Measurements from ENCODE around the gene GPR160.
A peak's percentile ranks its signal among the peaks of the same experiment; 100 is the strongest.
"Not testable (repeated sequence)": the region's sequence is repeated elsewhere in the genome, so short reads cannot be mapped to it uniquely, and the experiment has no call there.

Gene GPR160, protein sequence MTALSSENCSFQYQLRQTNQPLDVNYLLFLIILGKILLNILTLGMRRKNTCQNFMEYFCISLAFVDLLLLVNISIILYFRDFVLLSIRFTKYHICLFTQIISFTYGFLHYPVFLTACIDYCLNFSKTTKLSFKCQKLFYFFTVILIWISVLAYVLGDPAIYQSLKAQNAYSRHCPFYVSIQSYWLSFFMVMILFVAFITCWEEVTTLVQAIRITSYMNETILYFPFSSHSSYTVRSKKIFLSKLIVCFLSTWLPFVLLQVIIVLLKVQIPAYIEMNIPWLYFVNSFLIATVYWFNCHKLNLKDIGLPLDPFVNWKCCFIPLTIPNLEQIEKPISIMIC

GRCh38 chr3:170037463-170038433 is at the start of gene GPR160:
TSS of gene GPR160 (plus strand) at chr3:170037995. CDS start at chr3:170083973, 45,978 bp downstream.
- peak; percentile 83 for DNase-seq

DNA sequence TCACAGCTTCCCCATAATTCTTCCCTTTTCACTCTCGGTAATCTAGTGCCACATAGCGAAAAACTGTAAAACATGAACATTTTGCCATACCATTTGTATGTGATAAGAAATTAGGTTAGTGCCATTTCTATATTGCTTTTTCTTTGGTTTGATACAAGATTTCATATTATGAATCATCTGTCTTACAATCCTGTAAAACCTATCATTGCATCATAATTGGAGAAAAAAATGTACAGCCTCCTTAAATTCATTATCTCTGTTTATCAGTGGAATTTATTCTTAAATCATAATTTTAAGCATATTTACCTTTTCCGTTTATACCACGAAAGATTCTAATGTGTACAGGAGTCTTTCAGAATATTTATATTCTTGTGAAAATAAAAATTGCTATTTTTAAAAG is 47.4 kb upstream of the GPR160 start:
- DNase-seq = no peak

DNA sequence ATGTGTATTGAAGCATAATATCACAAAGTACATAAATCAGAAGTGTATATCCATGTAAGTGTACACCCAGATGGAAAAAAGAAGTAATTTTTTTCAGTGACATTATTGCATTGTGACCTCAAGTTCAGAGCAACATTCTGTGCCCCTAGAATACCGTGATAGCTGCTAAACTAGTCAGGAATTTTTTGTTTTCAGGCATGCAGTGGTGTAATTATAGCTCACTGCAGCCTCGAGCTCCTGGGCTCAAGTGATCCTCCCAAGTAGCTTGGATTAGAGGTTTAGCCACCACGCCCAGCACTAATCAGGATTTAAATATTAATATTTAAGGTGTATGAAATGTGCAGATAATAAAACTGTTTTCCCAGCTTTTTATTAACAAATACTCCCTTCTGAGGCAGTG is 45.6 kb upstream of the GPR160 start:
- no peak for DNase-seq

GRCh38 chr3:169992781-169993180 is 45.0 kb upstream of the GPR160 start:
- DNase-seq = no peak

- DNase-seq = no peak
Measured at GRCh38 chr3:169993761-169994160, 44.0 kb upstream of the GPR160 start.

GRCh38 chr3:169996063-169996462 is 41.7 kb upstream of the GPR160 start:
- DNase-seq = no peak

- no peak for DNase-seq
Measured at GRCh38 chr3:169998668-169999131, 39.1 kb upstream of the GPR160 start.

DNA sequence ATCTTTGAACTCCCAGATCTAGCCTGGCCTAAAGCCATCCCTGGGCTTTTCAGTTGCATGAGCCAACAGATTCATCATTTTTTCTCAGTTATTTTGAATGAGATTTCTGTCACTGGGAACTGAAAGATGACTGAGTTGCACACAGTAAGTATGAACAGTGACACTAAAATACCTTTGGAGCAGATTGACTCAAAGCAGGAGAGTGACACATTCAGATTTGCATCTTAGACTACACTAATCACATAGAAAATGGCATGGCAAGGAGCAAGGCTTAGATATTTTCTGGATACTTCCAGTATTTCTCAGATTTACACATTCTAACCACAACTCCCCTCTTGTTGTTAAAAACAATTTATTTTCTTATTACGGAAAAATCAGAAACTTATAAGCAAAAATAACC is 38.4 kb upstream of the GPR160 start:
- DNase-seq = peak; percentile 7

DNA sequence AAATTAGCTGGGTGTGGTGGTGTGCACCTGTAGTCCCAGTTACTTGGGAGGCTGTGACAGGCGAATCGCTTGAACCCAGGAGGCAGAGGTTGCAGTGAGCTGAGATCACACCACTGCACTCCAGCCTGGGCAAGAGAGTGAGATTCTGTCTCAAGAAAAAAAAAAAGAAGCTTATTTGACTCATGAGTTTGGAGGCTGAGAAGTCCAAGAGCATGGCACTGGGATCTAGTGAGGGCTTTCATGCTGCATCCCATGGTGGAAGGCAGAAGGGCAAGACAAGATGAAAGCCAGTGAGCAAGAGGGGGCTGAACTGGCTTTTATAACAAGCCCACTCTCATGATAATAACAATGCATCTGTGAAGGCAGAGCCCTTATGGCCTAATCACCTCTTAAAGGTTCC is 37.7 kb upstream of the GPR160 start:
- DNase-seq = no peak

GRCh38 chr3:170002231-170002630 is 35.6 kb upstream of the GPR160 start:
- DNase-seq = no peak

DNA sequence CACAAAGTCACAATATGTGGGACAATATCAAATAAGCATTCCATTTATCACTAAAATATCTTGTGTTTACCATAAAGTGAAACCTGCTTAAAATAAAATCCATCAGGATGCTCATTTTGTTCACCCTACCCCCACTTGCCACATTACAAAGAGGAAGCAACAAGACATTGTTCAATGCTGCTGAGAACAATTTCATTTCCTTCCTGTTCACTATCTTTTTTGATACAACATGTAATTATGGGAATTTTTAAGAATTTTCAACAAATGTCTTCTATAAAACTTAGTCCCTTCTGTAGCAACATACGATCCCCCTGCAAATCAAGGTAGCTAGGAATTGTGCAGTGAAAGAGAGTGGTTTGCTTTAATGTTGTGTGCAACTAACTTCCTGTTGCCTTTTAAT is 34.9 kb upstream of the GPR160 start:
- DNase-seq = no peak

- DNase-seq = no peak
Measured at GRCh38 chr3:170003881-170004356, 33.9 kb upstream of the GPR160 start.

DNA sequence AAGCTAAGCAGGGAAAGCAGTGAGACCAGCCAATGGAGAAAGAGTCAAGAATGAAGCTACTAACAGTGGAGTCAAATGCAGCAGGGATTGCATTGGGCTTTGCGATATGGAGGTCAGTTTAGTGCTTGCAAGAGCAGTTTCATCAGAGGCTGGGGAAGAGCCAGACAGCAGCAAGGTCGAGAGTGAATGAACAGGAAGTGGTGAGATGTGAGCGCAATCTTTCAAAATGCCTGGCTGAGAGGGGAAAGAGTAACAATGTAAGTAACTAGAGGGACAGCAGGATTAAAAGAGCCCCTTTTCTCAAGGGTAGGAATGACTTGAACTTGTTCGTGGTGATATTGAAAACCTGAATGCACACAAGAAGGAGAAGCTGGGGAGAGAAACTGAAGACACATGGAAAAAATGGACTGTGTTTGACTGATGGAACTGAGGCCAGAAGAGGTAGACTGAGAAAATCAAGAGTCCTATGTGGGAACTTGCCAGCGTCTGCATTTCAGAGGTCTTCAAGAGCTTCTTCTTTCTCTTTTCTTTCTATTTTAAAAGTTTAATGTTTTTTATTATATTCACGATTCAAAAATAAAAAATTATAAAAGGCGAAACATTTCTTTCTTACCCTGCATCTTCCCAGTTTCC is 30.6 kb upstream of the GPR160 start:
- DNase-seq = peak; percentile 24

DNA sequence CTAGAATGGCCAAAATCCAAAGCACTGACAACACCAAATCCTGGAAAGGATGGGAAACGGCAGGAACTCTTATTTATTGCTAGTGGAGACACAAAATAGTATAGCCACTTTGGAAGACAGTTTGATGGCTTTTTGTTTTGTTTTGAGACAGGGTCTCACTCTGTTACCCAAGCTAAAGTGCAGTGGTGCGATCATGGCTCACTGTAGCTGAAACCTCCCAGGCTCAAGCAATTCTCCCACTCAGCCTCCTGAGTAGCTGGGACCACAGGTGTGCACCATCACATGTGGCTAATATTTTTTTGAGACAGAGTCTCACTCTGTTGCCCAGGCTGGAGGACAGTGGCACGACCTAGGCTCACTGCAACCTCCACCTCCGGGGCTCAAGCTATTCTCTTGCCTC is 27.3 kb upstream of the GPR160 start:
- no peak for DNase-seq

GRCh38 chr3:170012683-170013400 is 25.0 kb upstream of the GPR160 start:
- DNase-seq = no peak

- no peak for DNase-seq
Measured at GRCh38 chr3:170016057-170016456, 21.7 kb upstream of the GPR160 start.

DNA sequence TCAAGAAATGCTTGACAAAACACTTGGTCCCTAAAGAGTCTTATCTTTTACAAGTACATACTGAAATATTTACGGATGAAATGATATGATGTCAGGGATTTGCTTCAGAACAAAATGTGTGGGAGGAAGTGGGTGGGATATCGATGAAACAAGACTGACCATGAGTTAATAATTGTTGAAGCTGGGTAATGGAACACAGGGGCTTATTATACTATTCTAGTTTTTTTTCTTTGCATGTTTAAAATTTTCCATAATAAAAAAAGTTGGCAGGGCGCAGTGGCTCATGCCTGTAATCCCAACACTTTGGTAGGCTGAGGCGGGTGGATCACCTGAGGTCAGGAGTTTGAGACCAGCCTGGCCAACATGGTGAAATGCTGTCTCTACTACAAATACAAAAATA is 18.5 kb upstream of the GPR160 start:
- DNase-seq = not testable (repeated sequence)

DNA sequence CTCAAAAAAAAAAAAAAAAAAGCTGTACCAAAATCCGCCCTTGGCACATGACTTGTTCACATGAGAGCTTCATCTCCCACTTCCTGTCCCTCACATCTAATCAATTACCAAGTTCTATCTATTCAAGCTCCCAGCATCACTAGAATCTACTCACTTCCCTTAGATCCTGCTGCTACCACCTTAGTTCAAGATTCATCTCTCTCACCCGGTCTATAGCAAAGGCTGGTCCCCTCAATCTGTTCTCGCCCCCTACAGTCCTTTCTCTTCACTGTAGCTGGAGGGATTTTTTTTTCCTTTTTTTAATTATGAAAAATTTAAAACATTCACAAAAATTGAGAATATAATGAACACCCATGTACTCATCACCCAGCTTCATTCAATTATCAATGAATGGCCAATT is 16.7 kb upstream of the GPR160 start:
- no peak for DNase-seq

GRCh38 chr3:170022336-170022735 is 15.5 kb upstream of the GPR160 start:
- no peak for DNase-seq

GRCh38 chr3:170023165-170023564 is 14.6 kb upstream of the GPR160 start:
- DNase-seq = no peak

GRCh38 chr3:170024581-170024980 is 13.2 kb upstream of the GPR160 start:
- no peak for DNase-seq

Measured in stimulated activated CD4-positive, alpha-beta T cell treated with anti-CD3 and anti-CD28 coated beads, Interleukin-4, amount 100 ng/mL, for 24 hours (primary cell).